Sigmoid colon (tissue), 7 donors: Measurements from ENCODE around the gene CNTFR. TPM values are rescaled to one million over a fixed set of nuclear protein-coding genes. Genes with fewer than 3 reads are reported as not detected.
A peak's percentile ranks its signal among the peaks of the same experiment; 100 is the strongest.

ENCODE experiments used
- DNase-seq: peaks from one replicate; pipeline ENCODE4 v3.0.0-alpha.2; 2019
- H3K27ac ChIP-seq, 4 donors: fragments of 200-600 bp; sonication (generic); one replicate each; pipeline ENCODE4 v1.5.1; 2016 to 2019; ENCODE audit warnings: mild to moderate bottlenecking in 1 of 4
- H3K27me3 ChIP-seq, 3 donors: fragments of 200-600 bp; sonication (generic); one replicate each; pipeline ENCODE4 v1.5.1; 2019; ENCODE audit warnings: mild to moderate bottlenecking in 1 of 3
- H3K36me3 ChIP-seq, 4 donors: fragments of 200-600 bp; sonication (generic); one replicate each; pipeline ENCODE4 v1.5.1; 2016 to 2019
- H3K4me1 ChIP-seq, 4 donors: fragments of 200-600 bp; sonication (generic); one replicate each; pipeline ENCODE4 v1.5.1; 2017 to 2019
- H3K4me3 ChIP-seq, 4 donors: fragments of 200-600 bp; sonication (generic); one replicate each; pipeline ENCODE4 v1.5.1; 2017 to 2019; ENCODE audit warnings: mild to moderate bottlenecking in 2 of 4, moderate library complexity in 1 of 4
- H3K9me3 ChIP-seq, 4 donors: fragments of 200-600 bp in 3 of 4; sonication (generic) in 3 of 4; one replicate each; pipeline versions ENCODE4 v1.5.1 to v1.6.1; 2013 to 2019
- CTCF ChIP-seq, 4 experiments: fragments of 450-650 bp in 3 of 4; fragments of 200-600 bp in 1 of 4; IDR thresholded peaks; one replicate each; pipeline ENCODE4 v1.5.1; 2016 to 2019; ENCODE audit warnings: antibody characterized with exemption in 4 of 4, mild to moderate bottlenecking in 3 of 4, moderate library complexity in 2 of 4
- EP300 ChIP-seq, 4 donors: sonication (generic); formaldehyde crosslinking; IDR thresholded peaks; one replicate each; pipeline ENCODE4 v1.6.1; 2017; ENCODE audit warnings: antibody characterized with exemption in 4 of 4
- POLR2A ChIP-seq, 2 donors: fragments of 450-650 bp; IDR thresholded peaks; one replicate each; pipeline ENCODE4 v1.6.1; 2016; ENCODE audit warnings: antibody characterized with exemption in 2 of 2, mild to moderate bottlenecking in 2 of 2, moderate library complexity in 2 of 2
- POLR2AphosphoS5 ChIP-seq, 4 donors: sonication (generic); formaldehyde crosslinking; IDR thresholded peaks; one replicate each; pipeline ENCODE4 v1.6.1; 2017; ENCODE audit warnings: antibody characterized with exemption in 4 of 4
- WGBS, 2 donors: extraction: QIAGEN DNeasy Blood & Tissue Kit; methylation state at CpG; one replicate each; pipeline ENCODE4 v1.1.7; 2013; 5-methylcytosine and 5-hydroxymethylcytosine counted together
- intact Hi-C: fragments of 100-400 bp; cut with DNase I; formaldehyde crosslinking; loops from one replicate; pipeline ENCODE4 v1.15.1; 2023
- polyA plus RNA-seq, 3 donors: library from polyadenylated mRNA; stranded (reverse); fragments of 200-250 nt; gene quantifications; one replicate each; pipeline ENCODE4 v1.2.3, GENCODE V29; 2013
- total RNA-seq, 4 donors: library from RNA; depleted of rRNA; stranded (reverse); fragments of >200 nt; gene quantifications; one replicate each; pipeline ENCODE4 v1.1.0, GENCODE V29; 2016
- donor health status: healthy with polysubstance abuse.
- donor health status: Bipolar disorder and iron deficiency.
- donor health status: healthy.

CNTFR gene
- total and polyA plus RNA-seq, 7 donors = 1.6 to 12.9 (median 4.6) TPM

DNA sequence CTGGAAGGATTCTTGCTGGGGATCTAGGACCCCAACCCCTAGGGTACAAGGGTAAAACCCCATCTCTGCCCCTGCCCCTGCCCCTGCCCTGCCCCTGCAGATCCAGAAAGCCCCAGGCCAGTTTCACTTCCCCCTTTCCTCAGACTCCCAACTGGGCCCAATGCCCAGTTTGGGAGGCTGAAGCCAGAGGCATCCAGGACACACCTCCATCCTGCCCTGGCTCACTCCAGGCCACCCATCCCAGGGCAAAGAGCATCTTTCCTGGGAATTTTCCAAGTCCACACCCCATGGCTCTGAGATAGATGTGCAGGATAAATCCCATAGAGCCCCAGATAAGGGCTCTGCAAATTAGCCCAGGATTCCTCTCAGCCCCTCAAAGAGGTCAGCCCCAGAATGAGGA, 17.4 kb downstream of the CNTFR start:
- H3K9me3 ChIP-seq = no peaks in the 10 kb centered on the region
- peaks cover 0 to 17% (median 9%) of the 10 kb centered on the region in 4 donors for H3K4me1 ChIP-seq
- DNase-seq = no peak
- intact Hi-C loops = no loop called here
- no peak for TF ChIP-seq POLR2A (IDR thresholded peaks at IDR 0.05)
- no peak for TF ChIP-seq CTCF (IDR thresholded peaks at IDR 0.05)
- TF ChIP-seq POLR2AphosphoS5 (IDR thresholded peaks at IDR 0.05) = no peak
- no peak for TF ChIP-seq EP300 (IDR thresholded peaks at IDR 0.05)
- no peak overlapping the region for H3K4me3 ChIP-seq
- H3K27me3 ChIP-seq = peaks cover 0 to 25% (median 3%) of the 10 kb centered on the region in 3 donors
- no peaks in the 10 kb centered on the region for H3K36me3 ChIP-seq
- H3K27ac ChIP-seq = no peak overlapping the region

- Histone ChIP-seq H3K9me3 (no peaks in the 10 kb centered on the region), H3K36me3 (no peaks in the 10 kb centered on the region), H3K27ac (no peak overlapping the region), H3K27me3 (peaks cover 0 to 18% (median 0%) of the 10 kb centered on the region in 3 donors), H3K4me3 (no peak overlapping the region), H3K4me1 (peaks cover 0 to 17% (median 9%) of the 10 kb centered on the region in 4 donors)
- intact Hi-C loops = no loop called here
- DNase-seq = no peak
- 40 to 72% methylated on average over 12 of the region's 12 CpGs for WGBS, 2 donors
- TF ChIP-seq CTCF (IDR thresholded peaks at IDR 0.05) (no peak), EP300 (IDR thresholded peaks at IDR 0.05) (no peak), POLR2A (IDR thresholded peaks at IDR 0.05) (no peak), POLR2AphosphoS5 (IDR thresholded peaks at IDR 0.05) (no peak)
These were observed 18.1 kb downstream of the CNTFR start for GRCh38 chr9:34571481-34571810.

- Histone ChIP-seq H3K27me3 (peaks cover 0 to 15% (median 0%) of the 10 kb centered on the region in 3 donors), H3K9me3 (no peaks in the 10 kb centered on the region), H3K36me3 (no peaks in the 10 kb centered on the region), H3K27ac (peak overlapping the region in 2 of 4 donors; percentile 21 to 26), H3K4me1 (peaks cover 0 to 17% (median 9%) of the 10 kb centered on the region in 4 donors), H3K4me3 (no peak overlapping the region)
- WGBS, 2 donors = 70 to 79% methylated on average over 7 of the region's 7 CpGs
- intact Hi-C loops = no loop called here
- no peak for TF ChIP-seq POLR2A (IDR thresholded peaks at IDR 0.05)
- TF ChIP-seq EP300 (IDR thresholded peaks at IDR 0.05) = no peak
- no peak for TF ChIP-seq CTCF (IDR thresholded peaks at IDR 0.05)
- TF ChIP-seq POLR2AphosphoS5 (IDR thresholded peaks at IDR 0.05) = no peak
- no peak for DNase-seq
These were observed 18.6 kb downstream of the CNTFR start for GRCh38 chr9:34570809-34571480.

GRCh38 chr9:34570376-34570775, 19.1 kb downstream of the CNTFR start:
- 70 to 77% methylated on average over 11 of the region's 11 CpGs for WGBS, 2 donors
- H3K27me3 ChIP-seq = peaks cover 0 to 12% (median 0%) of the 10 kb centered on the region in 3 donors
- H3K36me3 ChIP-seq = no peaks in the 10 kb centered on the region
- peak overlapping the region in 2 of 4 donors; percentile 21 to 26 for H3K27ac ChIP-seq
- intact Hi-C loops = no loop called here
- no peak for DNase-seq
- no peaks in the 10 kb centered on the region for H3K9me3 ChIP-seq
- peaks cover 0 to 17% (median 9%) of the 10 kb centered on the region in 4 donors for H3K4me1 ChIP-seq
- TF ChIP-seq POLR2A (IDR thresholded peaks at IDR 0.05) = no peak
- TF ChIP-seq POLR2AphosphoS5 (IDR thresholded peaks at IDR 0.05) = peak in 3 of 4 donors; percentile 51 to 79 (median 59)
- TF ChIP-seq CTCF (IDR thresholded peaks at IDR 0.05) = no peak
- TF ChIP-seq EP300 (IDR thresholded peaks at IDR 0.05) = no peak
- no peak overlapping the region for H3K4me3 ChIP-seq

DNA sequence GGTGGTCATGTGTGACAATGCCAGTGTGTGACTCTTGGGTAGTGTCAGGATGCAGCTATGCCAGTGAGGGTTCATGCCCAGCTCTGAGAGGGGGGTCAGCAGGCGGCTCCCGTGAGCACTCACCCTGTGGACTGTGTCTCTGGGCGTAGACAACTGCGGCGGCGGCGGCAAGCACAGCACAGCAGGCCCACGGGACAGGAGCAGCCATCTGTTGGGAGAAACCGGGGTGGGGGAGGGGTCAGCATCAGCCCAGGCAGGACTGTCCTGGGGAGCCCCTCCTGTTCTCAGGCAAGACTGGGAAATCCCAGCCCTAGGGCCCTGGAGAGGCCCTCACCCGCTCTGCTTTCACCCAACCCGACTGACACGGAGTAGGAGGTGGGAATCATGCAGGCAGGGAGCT, 20.8 kb downstream of the CNTFR start:
- Histone ChIP-seq H3K4me3 (no peak overlapping the region), H3K27ac (no peak overlapping the region), H3K9me3 (no peaks in the 10 kb centered on the region), H3K27me3 (peaks cover 0 to 4% (median 0%) of the 10 kb centered on the region in 3 donors), H3K4me1 (peaks cover 0 to 17% (median 9%) of the 10 kb centered on the region in 4 donors), H3K36me3 (no peaks in the 10 kb centered on the region)
- DNase-seq = no peak
- intact Hi-C loops = no loop called here
- TF ChIP-seq POLR2AphosphoS5 (IDR thresholded peaks at IDR 0.05) = no peak
- TF ChIP-seq POLR2A (IDR thresholded peaks at IDR 0.05) = no peak
- no peak for TF ChIP-seq EP300 (IDR thresholded peaks at IDR 0.05)
- no peak for TF ChIP-seq CTCF (IDR thresholded peaks at IDR 0.05)
- 73 to 82% methylated on average over 12 of the region's 12 CpGs for WGBS, 2 donors
